ENCODE measurements around the gene UBXN10.

Gene UBXN10

GRCh38 chr1:20183035-20183434 is 2.9 kb upstream of the UBXN10 start:
- H3K4me1 Mint-ChIP-seq = peaks cover 46% of the 10 kb centered on the region
- H3K27ac Mint-ChIP-seq = no peak overlapping the region
- peaks cover 46% of the 10 kb centered on the region for H3K27me3 Mint-ChIP-seq
- peaks cover 9% of the 10 kb centered on the region for H3K9me3 Mint-ChIP-seq
- H3K36me3 Mint-ChIP-seq = peaks cover 6% of the 10 kb centered on the region
- H3K4me3 Mint-ChIP-seq = no peak overlapping the region
- DNase-seq = no peak
- CTCF ChIA-PET = interaction anchor here (1.5 to 2.0 kb wide), 2 partner anchors 13 to 30 kb away, joined by 6 read pairs; no protein-coding TSS in a partner anchor

GRCh38 chr1:20183616-20184271 is 2.2 kb upstream of the UBXN10 start:
- H3K36me3 Mint-ChIP-seq = peaks cover 6% of the 10 kb centered on the region
- H3K4me1 Mint-ChIP-seq = peaks cover 53% of the 10 kb centered on the region
- H3K27me3 Mint-ChIP-seq = peaks cover 46% of the 10 kb centered on the region
- peak overlapping the region; percentile 74 for H3K27ac Mint-ChIP-seq
- no peak for DNase-seq
- peaks cover 9% of the 10 kb centered on the region for H3K9me3 Mint-ChIP-seq
- CTCF ChIA-PET = interaction anchor here (1.3 to 2.0 kb wide), 3 partner anchors 10 to 31 kb away, joined by 3 to 6 read pairs (median 6); no protein-coding TSS in a partner anchor
- no peak overlapping the region for H3K4me3 Mint-ChIP-seq

DNA sequence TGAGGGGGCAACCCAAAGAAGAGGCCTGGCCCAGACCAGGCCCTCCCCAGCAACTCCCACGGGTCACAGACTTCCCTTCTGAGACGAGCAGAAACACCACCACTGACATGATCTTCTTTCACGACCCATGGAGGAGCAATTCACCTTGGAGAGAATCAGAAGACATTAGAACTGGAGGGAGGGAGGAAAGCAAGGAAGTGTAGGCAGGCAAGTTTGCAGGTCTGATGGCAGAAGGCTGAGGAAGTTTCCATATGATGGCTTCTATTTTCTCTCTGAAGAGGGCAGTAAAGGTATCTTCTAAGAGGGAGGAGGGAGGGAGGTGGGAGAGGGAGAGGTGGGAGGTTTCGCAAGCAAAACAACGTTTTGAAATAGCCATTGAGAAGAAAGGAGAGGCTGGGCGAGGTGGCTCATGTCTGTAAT is 1.4 kb upstream of the UBXN10 start:
- H3K27ac Mint-ChIP-seq = peak overlapping the region; percentile 15
- peaks cover 8% of the 10 kb centered on the region for H3K9me3 Mint-ChIP-seq
- H3K4me1 Mint-ChIP-seq = peaks cover 58% of the 10 kb centered on the region
- peaks cover 46% of the 10 kb centered on the region for H3K27me3 Mint-ChIP-seq
- CTCF ChIA-PET = interaction anchor here (1.3 to 2.0 kb wide), 2 partner anchors 9 to 32 kb away, joined by 3 to 6 read pairs; no protein-coding TSS in a partner anchor
- DNase-seq = no peak
- peaks cover 6% of the 10 kb centered on the region for H3K36me3 Mint-ChIP-seq
- peak overlapping the region; percentile 29 for H3K4me3 Mint-ChIP-seq

DNA sequence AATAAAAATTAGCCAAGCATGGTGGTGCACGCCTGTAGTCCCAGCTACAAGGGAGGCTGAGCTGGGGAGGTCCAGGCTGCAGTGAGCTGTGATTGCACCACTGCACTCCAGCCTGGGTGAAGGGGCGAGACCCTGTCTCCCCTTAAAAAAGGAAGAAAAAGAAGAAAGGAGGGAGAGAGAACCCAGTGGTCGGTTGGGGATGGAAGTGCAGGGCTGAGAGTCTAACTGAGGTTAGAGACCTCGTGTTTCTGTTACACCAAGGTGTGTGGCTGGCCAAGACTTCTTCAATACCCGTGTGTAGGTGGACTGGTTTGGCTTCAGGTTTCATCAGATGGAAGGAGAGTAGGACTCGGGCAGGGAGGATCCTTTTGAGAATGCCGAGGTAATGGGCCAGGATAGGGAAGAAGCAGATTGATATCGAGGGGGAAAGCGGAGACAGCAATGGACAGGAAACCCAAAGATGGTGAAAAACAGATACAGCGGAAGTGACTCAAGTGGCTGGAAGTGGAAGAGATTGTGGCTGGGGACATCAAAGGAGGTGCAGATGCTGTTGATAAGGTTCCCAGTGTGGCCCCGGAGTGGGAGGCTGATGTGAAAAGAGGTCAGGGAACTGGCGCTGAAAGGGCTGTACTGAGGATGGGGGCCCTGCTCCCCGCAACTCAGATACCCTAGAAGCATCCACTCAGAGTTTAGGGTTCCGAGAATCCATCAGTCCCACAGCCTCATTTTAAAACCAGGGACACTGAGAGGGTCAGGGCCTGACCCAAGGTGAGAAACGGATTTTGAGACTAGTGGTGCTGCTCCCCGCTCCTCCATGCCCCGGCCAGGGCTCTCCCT is 681 bp upstream of the UBXN10 start:
- H3K27ac Mint-ChIP-seq = peak overlapping the region; percentile 63
- H3K27me3 Mint-ChIP-seq = peaks cover 50% of the 10 kb centered on the region
- peaks cover 58% of the 10 kb centered on the region for H3K4me1 Mint-ChIP-seq
- CTCF ChIA-PET = interaction anchor here (1.3 kb wide), 1 partner anchor 9 kb away, joined by 3 read pairs; no protein-coding TSS in a partner anchor
- peaks cover 2% of the 10 kb centered on the region for H3K36me3 Mint-ChIP-seq
- peak overlapping the region; percentile 72 for H3K4me3 Mint-ChIP-seq
- DNase-seq = peak; percentile 82
- peaks cover under 1% of the 10 kb centered on the region for H3K9me3 Mint-ChIP-seq

- Mint-ChIP-seq H3K4me3 (peak overlapping the region; percentile 72), H3K4me1 (peaks cover 58% of the 10 kb centered on the region), H3K27ac (no peak overlapping the region), H3K36me3 (peaks cover 2% of the 10 kb centered on the region), H3K9me3 (no peaks in the 10 kb centered on the region), H3K27me3 (peaks cover 61% of the 10 kb centered on the region)
- DNase-seq = peak; percentile 32
- CTCF ChIA-PET = interaction anchor here (1.5 kb wide), 1 partner anchor 8 kb away, joined by 4 read pairs; no protein-coding TSS in a partner anchor
Measured at GRCh38 chr1:20187103-20187812, 1.4 kb downstream of the UBXN10 start.

GRCh38 chr1:20187813-20188454 is 2.0 kb downstream of the UBXN10 start:
- peaks cover 2% of the 10 kb centered on the region for H3K36me3 Mint-ChIP-seq
- DNase-seq = no peak
- H3K9me3 Mint-ChIP-seq = no peaks in the 10 kb centered on the region
- no peak overlapping the region for H3K4me3 Mint-ChIP-seq
- peaks cover 58% of the 10 kb centered on the region for H3K4me1 Mint-ChIP-seq
- H3K27me3 Mint-ChIP-seq = peaks cover 67% of the 10 kb centered on the region
- H3K27ac Mint-ChIP-seq = peak overlapping the region; percentile 25
- CTCF ChIA-PET = interaction anchor here (0.9 to 1.7 kb wide), 3 partner anchors 8 to 22 kb away, joined by 3 to 7 read pairs (median 4); no protein-coding TSS in a partner anchor

GRCh38 chr1:20188455-20188817 is 2.5 kb downstream of the UBXN10 start:
- Mint-ChIP-seq H3K27me3 (peaks cover 66% of the 10 kb centered on the region), H3K4me3 (no peak overlapping the region), H3K27ac (peak overlapping the region; percentile 25), H3K4me1 (peaks cover 55% of the 10 kb centered on the region), H3K9me3 (no peaks in the 10 kb centered on the region), H3K36me3 (peaks cover 2% of the 10 kb centered on the region)
- DNase-seq = no peak
- CTCF ChIA-PET = interaction anchor here (0.9 to 1.7 kb wide), 3 partner anchors 9 to 23 kb away, joined by 3 to 7 read pairs (median 4); no protein-coding TSS in a partner anchor

GRCh38 chr1:20189664-20190063 is 3.8 kb downstream of the UBXN10 start:
- Mint-ChIP-seq H3K9me3 (no peaks in the 10 kb centered on the region), H3K36me3 (no peaks in the 10 kb centered on the region)
- CTCF ChIA-PET = interaction anchor here (1.5 kb wide), 1 partner anchor 9 kb away, joined by 3 read pairs; no protein-coding TSS in a partner anchor

GRCh38 chr1:20190256-20191160 is 4.6 kb downstream of the UBXN10 start:
- Mint-ChIP-seq H3K27me3 (peaks cover 67% of the 10 kb centered on the region), H3K9me3 (no peaks in the 10 kb centered on the region), H3K36me3 (no peaks in the 10 kb centered on the region), H3K27ac (no peak overlapping the region), H3K4me3 (no peak overlapping the region), H3K4me1 (peaks cover 34% of the 10 kb centered on the region)
- CTCF ChIA-PET = interaction anchor here (0.7 to 1.5 kb wide), 3 partner anchors 10 to 303 kb away, joined by 3 to 4 read pairs (median 3); no protein-coding TSS in a partner anchor
- no peak for DNase-seq

More at GRCh38 chr1:20189664-20190063, 3.8 kb downstream of the UBXN10 start:
- Mint-ChIP-seq H3K27ac (no peak overlapping the region), H3K4me1 (peaks cover 43% of the 10 kb centered on the region), H3K4me3 (no peak overlapping the region), H3K27me3 (peaks cover 61% of the 10 kb centered on the region)
- DNase-seq = no peak

- Mint-ChIP-seq H3K4me3 (no peak overlapping the region), H3K27ac (no peak overlapping the region), H3K27me3 (peaks cover 72% of the 10 kb centered on the region), H3K36me3 (no peaks in the 10 kb centered on the region), H3K4me1 (peaks cover 29% of the 10 kb centered on the region), H3K9me3 (no peaks in the 10 kb centered on the region)
- no peak for DNase-seq
- CTCF ChIA-PET = interaction anchor here (6.7 kb wide), 1 partner anchor 26 kb away, joined by 146 read pairs; no protein-coding TSS in a partner anchor
Measured at GRCh38 chr1:20191266-20191825, 5.5 kb downstream of the UBXN10 start.

DNA sequence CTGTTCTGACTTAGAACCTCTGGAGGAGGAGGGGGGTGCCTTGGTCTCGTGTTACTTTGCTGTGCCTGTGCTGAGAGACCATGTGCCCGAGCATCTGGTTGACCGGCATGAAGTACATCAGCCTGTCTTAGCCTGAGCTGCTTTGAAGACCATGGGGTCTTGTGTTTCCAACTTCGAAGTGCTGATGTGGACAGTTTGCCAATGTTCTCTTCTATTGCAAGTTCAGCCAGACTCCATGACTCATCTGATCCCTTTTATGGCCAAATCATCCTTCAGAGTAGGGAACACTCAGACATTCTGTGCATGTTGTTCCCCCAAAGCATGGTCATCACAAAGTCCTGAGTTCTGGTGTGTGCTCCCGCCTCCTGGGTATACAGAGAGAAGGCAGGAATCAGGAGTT is 6.5 kb downstream of the UBXN10 start:
- CTCF ChIA-PET = interaction anchor here (0.6 to 6.7 kb wide), 4 partner anchors 18 to 218 kb away, joined by 3 to 146 read pairs (median 14); no protein-coding TSS in a partner anchor
- DNase-seq = no peak
- H3K4me3 Mint-ChIP-seq = no peak overlapping the region
- H3K9me3 Mint-ChIP-seq = no peaks in the 10 kb centered on the region
- peaks cover 75% of the 10 kb centered on the region for H3K27me3 Mint-ChIP-seq
- no peak overlapping the region for H3K27ac Mint-ChIP-seq
- H3K4me1 Mint-ChIP-seq = peaks cover 19% of the 10 kb centered on the region
- H3K36me3 Mint-ChIP-seq = no peaks in the 10 kb centered on the region

GRCh38 chr1:20192871-20193411 is 7.0 kb downstream of the UBXN10 start:
- Mint-ChIP-seq H3K9me3 (no peaks in the 10 kb centered on the region), H3K27me3 (peaks cover 76% of the 10 kb centered on the region), H3K4me1 (peaks cover 13% of the 10 kb centered on the region), H3K27ac (no peak overlapping the region), H3K4me3 (no peak overlapping the region), H3K36me3 (no peaks in the 10 kb centered on the region)
- CTCF ChIA-PET = interaction anchor here (0.9 to 6.7 kb wide), 8 partner anchors 10 to 218 kb away, joined by 3 to 146 read pairs (median 18); no protein-coding TSS in a partner anchor
- DNase-seq = no peak
